BLaER1 treated with 17β-estradiol and CSF1 and Interleukin-3, amounts not matched to agents 10 nM and 100 nM (cell line): ENCODE measurements around the gene SLC27A1.

Experiments
- H3K27ac ChIP-seq, 11 experiments: shearing (Covaris generic); formaldehyde crosslinking; 2 replicates each; pipeline ENCODE4 v1.8.1; 2022
- H3K27me3 ChIP-seq, 11 experiments: shearing (Covaris generic); formaldehyde crosslinking; 2 replicates each; pipeline ENCODE4 v1.8.1; 2022
- H3K36me3 ChIP-seq, 11 experiments: shearing (Covaris generic); formaldehyde crosslinking; 2 replicates each; pipeline ENCODE4 v1.8.1; 2022
- H3K4me1 ChIP-seq, 10 experiments: shearing (Covaris generic); formaldehyde crosslinking; 2 replicates each; pipeline ENCODE4 v1.8.1; 2022
- H3K4me2 ChIP-seq, 11 experiments: shearing (Covaris generic); formaldehyde crosslinking; 2 replicates each; pipeline ENCODE4 v1.8.1; 2022
- H3K4me3 ChIP-seq, 10 experiments: shearing (Covaris generic); formaldehyde crosslinking; 2 replicates each; pipeline ENCODE4 v1.8.1; 2022
- H3K9ac ChIP-seq, 11 experiments: shearing (Covaris generic); formaldehyde crosslinking; 2 replicates each; pipeline ENCODE4 v1.8.1; 2022
- H3K9me3 ChIP-seq, 11 experiments: shearing (Covaris generic); formaldehyde crosslinking; replicated peaks in 1 of 11; 2 replicates each; pipeline ENCODE4 v1.8.1; 2022
- H4K20me1 ChIP-seq, 11 experiments: shearing (Covaris generic); formaldehyde crosslinking; 2 replicates each; pipeline ENCODE4 v1.8.1; 2022
- Cebpa-rat ChIP-seq, 11 experiments: shearing (Covaris generic); IDR thresholded peaks; 2 replicates each; pipeline ENCODE4 v1.8.1; 2022

Gene SLC27A1

GRCh38 chr19:17475541-17476115, 5.3 kb downstream of the SLC27A1 start:
- Histone ChIP-seq H3K9me3 (no peaks in the 10 kb centered on the region), H3K4me2 (peak overlapping the region; percentile 64 to 99 (median 79)), H3K9ac (peak overlapping the region; percentile 40 to 73 (median 62); a peak in 19 of 22 replicates), H3K4me3 (peak overlapping the region in 4 of 10 experiments; percentile 3 to 28 (median 24); a peak in 7 of 20 replicates), H3K27me3 (no peaks in the 10 kb centered on the region), H3K36me3 (no peaks in the 10 kb centered on the region; a peak in 2 of 22 replicates), H3K4me1 (peaks cover 45 to 85% (median 77%) of the 10 kb centered on the region in 10 experiments), H4K20me1 (peaks cover 0 to 9% (median 0%) of the 10 kb centered on the region in 11 experiments; a peak in 5 of 22 replicates), H3K27ac (peak overlapping the region; percentile 28 to 85 (median 75); a peak in 21 of 22 replicates)
- TF ChIP-seq Cebpa-rat (IDR thresholded peaks at IDR 0.05): no peak

DNA sequence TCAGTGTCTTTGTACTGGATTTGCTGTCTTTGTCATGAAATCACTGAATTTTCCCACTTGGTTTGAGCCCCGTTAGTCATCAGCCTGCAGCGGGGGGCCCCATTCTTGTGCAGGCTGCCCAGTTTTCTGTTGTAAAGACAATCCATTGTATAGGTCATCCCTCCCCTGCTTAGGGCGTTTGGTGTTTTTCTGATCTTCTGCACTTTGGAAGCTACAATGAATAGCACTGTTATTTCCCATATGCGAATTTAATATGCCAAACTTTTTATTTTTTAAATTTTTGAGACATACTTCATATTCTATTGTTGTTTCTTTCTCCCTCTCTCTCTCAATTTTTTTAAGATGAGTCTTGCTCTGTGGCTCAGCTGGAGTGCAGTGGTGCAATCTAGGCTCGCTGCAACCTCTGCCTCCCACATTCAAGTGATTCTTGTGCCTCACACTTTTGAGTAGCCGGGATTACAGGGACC, 9.0 kb downstream of the SLC27A1 start:
- peak overlapping the region in 5 of 11 experiments; percentile 29 to 81 (median 45); a peak in 10 of 22 replicates for H3K27ac ChIP-seq
- H3K9me3 ChIP-seq: no peaks in the 10 kb centered on the region
- H4K20me1 ChIP-seq: peaks cover 0 to 27% (median 0%) of the 10 kb centered on the region in 11 experiments; a peak in 2 of 22 replicates
- peaks cover 31 to 90% (median 76%) of the 10 kb centered on the region in 10 experiments for H3K4me1 ChIP-seq
- no peak overlapping the region for H3K4me3 ChIP-seq
- no peak for TF ChIP-seq Cebpa-rat (IDR thresholded peaks at IDR 0.05)
- peaks cover 0 to 8% (median 0%) of the 10 kb centered on the region in 11 experiments; a peak in 3 of 22 replicates for H3K36me3 ChIP-seq
- no peaks in the 10 kb centered on the region for H3K27me3 ChIP-seq
- H3K4me2 ChIP-seq: peak overlapping the region in 6 of 11 experiments; percentile 0 to 88 (median 32); a peak in 5 of 22 replicates
- H3K9ac ChIP-seq: 0 out of 22 replicates have a peak overlapping the region, but pooled peaks of 3 of the 11 experiments have one; percentile 5 to 24 (median 9)

DNA sequence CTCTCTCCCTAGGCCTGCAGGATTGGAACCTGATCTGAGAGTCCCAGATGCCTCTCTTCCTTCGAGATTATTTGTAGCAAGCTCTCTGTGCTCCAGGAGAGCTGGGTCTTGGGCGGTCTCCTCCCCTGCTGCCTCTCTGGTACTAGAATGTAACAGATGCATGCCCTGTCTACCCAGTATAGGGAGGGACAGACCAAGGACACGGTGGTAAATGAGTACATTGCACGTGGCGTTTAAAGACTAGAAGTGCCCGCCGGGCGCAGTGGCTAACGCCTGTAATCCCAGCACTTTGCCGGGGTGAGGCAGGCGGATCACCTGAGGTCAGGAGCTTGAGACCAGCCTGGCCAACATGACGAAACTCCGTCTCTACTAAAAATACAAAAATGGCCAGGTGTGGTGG, 11.7 kb downstream of the SLC27A1 start:
- Histone ChIP-seq H3K36me3 (peaks cover 0 to 21% (median 0%) of the 10 kb centered on the region in 11 experiments; a peak in 10 of 22 replicates), H3K27me3 (no peaks in the 10 kb centered on the region), H3K27ac (peak overlapping the region; percentile 17 to 87 (median 79); a peak in 21 of 22 replicates), H3K4me1 (peaks cover 40 to 87% (median 79%) of the 10 kb centered on the region in 10 experiments), H3K9ac (peak overlapping the region; percentile 35 to 67 (median 55); a peak in 18 of 22 replicates), H3K4me3 (no peak overlapping the region), H3K9me3 (no peaks in the 10 kb centered on the region), H4K20me1 (peaks cover 0 to 46% (median 0%) of the 10 kb centered on the region in 11 experiments; a peak in 5 of 22 replicates), H3K4me2 (peak overlapping the region; percentile 25 to 88 (median 67))
- no peak for TF ChIP-seq Cebpa-rat (IDR thresholded peaks at IDR 0.05)

DNA sequence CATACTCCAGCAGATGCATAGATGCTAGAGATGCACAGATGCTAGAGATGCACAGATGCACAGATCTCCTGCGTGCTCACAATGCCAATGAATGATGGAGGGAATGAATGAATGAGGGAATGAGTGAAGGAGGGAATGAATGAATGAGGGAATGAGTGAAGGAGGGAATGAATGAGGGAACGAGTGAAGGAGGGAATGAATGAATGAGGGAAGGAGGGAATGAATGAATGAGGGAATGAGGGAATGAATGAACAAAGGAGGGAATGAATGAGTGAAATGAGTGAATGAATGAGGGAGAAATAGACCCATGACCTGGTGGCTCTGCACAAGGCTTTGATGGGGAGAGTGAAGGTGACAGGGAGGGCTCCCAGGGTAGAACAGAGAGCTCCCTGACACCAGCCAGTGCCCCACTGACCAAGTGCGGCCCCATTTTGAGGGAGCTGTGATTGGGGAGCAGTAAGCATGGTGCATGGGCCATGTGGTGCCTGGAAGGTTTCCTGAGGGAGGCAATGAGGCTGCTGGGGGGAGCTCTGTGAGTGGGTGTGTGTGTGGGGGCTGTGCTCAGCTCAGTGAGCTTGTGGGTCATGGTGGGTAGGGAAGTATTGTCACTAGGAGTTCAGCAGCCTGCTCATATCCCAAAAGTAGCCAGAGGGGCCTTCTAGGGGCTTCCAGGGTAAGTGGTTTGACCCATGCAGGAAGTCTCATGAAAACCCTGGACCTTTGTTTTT, 12.7 kb downstream of the SLC27A1 start:
- Histone ChIP-seq H3K9ac (peak overlapping the region in 2 of 11 experiments; percentile 7 to 31; a peak in 1 of 22 replicates), H3K4me2 (peak overlapping the region in 10 of 11 experiments; percentile 10 to 88 (median 65); a peak in 16 of 22 replicates), H3K9me3 (no peaks in the 10 kb centered on the region), H3K36me3 (peaks cover 0 to 21% (median 0%) of the 10 kb centered on the region in 11 experiments; a peak in 10 of 22 replicates), H3K27ac (peak overlapping the region in 8 of 11 experiments; percentile 16 to 87 (median 46); a peak in 12 of 22 replicates), H3K27me3 (no peaks in the 10 kb centered on the region), H3K4me3 (no peak overlapping the region), H3K4me1 (peaks cover 50 to 94% (median 88%) of the 10 kb centered on the region in 10 experiments), H4K20me1 (peaks cover 0 to 53% (median 0%) of the 10 kb centered on the region in 11 experiments; a peak in 5 of 22 replicates)
- TF ChIP-seq Cebpa-rat (IDR thresholded peaks at IDR 0.05): no peak

DNA sequence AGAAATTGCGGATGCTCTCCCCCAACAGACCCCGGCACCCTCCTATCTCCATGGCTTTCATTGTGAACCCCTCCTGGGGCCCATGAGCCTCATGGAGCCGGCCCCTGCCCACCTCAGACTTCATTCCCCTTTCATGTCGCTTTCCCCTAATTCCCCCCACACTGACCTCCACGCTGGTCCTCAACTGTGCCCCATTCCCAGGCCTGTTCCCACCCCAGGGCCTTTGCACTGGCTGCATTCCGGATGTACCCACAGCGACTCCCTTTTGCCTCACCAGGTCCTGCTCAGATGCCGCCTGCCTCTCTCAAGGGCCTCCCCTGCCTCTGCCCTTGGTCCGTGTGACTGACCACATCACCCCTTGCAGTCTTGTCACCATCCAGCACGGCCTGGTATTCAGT, 13.3 kb downstream of the SLC27A1 start:
- Histone ChIP-seq H3K4me2 (peak overlapping the region in 10 of 11 experiments; percentile 10 to 88 (median 65); a peak in 14 of 22 replicates), H3K9me3 (no peaks in the 10 kb centered on the region), H3K36me3 (peaks cover 0 to 21% (median 0%) of the 10 kb centered on the region in 11 experiments; a peak in 10 of 22 replicates), H3K4me3 (no peak overlapping the region), H3K9ac (peak overlapping the region in 2 of 11 experiments; percentile 7 to 31; a peak in 2 of 22 replicates), H3K4me1 (peaks cover 56 to 100% (median 94%) of the 10 kb centered on the region in 10 experiments), H3K27me3 (no peaks in the 10 kb centered on the region), H4K20me1 (peaks cover 0 to 53% (median 0%) of the 10 kb centered on the region in 11 experiments; a peak in 6 of 22 replicates), H3K27ac (peak overlapping the region in 8 of 11 experiments; percentile 8 to 54 (median 34); a peak in 13 of 22 replicates)
- TF ChIP-seq Cebpa-rat (IDR thresholded peaks at IDR 0.05): no peak

GRCh38 chr19:17484520-17485185, 14.3 kb downstream of the SLC27A1 start:
- Histone ChIP-seq H3K9me3 (no peaks in the 10 kb centered on the region), H4K20me1 (peaks cover 0 to 59% (median 0%) of the 10 kb centered on the region in 11 experiments; a peak in 6 of 22 replicates), H3K36me3 (peaks cover 0 to 21% (median 0%) of the 10 kb centered on the region in 11 experiments; a peak in 10 of 22 replicates), H3K27me3 (no peaks in the 10 kb centered on the region), H3K4me1 (peaks cover 66 to 100% (median 94%) of the 10 kb centered on the region in 10 experiments), H3K9ac (0 out of 22 replicates have a peak overlapping the region, but pooled peaks of 1 of the 11 experiments have one; percentile 9), H3K4me3 (no peak overlapping the region), H3K4me2 (peak overlapping the region in 10 of 11 experiments; percentile 18 to 96 (median 52); a peak in 12 of 22 replicates), H3K27ac (peak overlapping the region in 5 of 11 experiments; percentile 22 to 80 (median 47); a peak in 5 of 22 replicates)
- no peak for TF ChIP-seq Cebpa-rat (IDR thresholded peaks at IDR 0.05)

DNA sequence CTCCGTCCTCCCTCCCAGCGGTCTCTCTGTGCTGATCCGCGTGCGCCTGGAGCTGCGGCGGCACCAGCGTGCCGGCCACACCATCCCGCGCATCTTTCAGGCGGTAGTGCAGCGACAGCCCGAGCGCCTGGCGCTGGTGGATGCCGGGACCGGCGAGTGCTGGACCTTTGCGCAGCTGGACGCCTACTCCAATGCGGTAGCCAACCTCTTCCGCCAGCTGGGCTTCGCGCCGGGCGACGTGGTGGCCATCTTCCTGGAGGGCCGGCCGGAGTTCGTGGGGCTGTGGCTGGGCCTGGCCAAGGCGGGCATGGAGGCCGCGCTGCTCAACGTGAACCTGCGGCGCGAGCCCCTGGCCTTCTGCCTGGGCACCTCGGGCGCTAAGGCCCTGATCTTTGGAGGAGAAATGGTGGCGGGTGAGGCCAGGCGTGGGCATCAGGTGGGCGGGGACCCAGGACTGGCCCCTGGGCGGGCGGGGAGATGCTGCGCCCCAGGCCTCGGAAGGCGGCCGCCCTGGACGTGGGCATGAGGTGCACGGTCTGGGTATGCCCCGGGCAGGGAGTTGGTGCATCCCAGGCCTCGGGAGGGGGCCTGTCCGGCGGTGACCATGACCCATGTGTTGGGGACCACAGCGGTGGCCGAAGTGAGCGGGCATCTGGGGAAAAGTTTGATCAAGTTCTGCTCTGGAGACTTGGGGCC, 16.4 kb downstream of the SLC27A1 start:
- Histone ChIP-seq H3K4me3 (no peak overlapping the region), H3K36me3 (peaks cover 0 to 41% (median 0%) of the 10 kb centered on the region in 11 experiments; a peak in 10 of 22 replicates), H3K27me3 (no peaks in the 10 kb centered on the region), H3K4me2 (peak overlapping the region; percentile 28 to 96 (median 59); a peak in 20 of 22 replicates), H3K4me1 (peaks cover 73 to 100% (median 95%) of the 10 kb centered on the region in 10 experiments), H3K9me3 (no peaks in the 10 kb centered on the region), H4K20me1 (peaks cover 0 to 59% (median 0%) of the 10 kb centered on the region in 11 experiments; a peak in 6 of 22 replicates), H3K27ac (peak overlapping the region in 8 of 11 experiments; percentile 45 to 80 (median 64); a peak in 16 of 22 replicates), H3K9ac (peak overlapping the region in 8 of 11 experiments; percentile 14 to 66 (median 34); a peak in 10 of 22 replicates)
- no peak for TF ChIP-seq Cebpa-rat (IDR thresholded peaks at IDR 0.05)
